Right hindlimb (tissue), 1 donor: ENCODE results near the gene TMEM272.

Experiments used
- DNase-seq: peaks from one replicate; pipeline ENCODE4 v3.0.0-alpha.2; 2018

TMEM272 gene

GRCh38 chr13:51823863-51824262 lies 21.1 kb downstream of the TMEM272 start:
- no peak for DNase-seq

GRCh38 chr13:51823359-51823758 lies 21.6 kb downstream of the TMEM272 start:
- DNase-seq = no peak

DNA sequence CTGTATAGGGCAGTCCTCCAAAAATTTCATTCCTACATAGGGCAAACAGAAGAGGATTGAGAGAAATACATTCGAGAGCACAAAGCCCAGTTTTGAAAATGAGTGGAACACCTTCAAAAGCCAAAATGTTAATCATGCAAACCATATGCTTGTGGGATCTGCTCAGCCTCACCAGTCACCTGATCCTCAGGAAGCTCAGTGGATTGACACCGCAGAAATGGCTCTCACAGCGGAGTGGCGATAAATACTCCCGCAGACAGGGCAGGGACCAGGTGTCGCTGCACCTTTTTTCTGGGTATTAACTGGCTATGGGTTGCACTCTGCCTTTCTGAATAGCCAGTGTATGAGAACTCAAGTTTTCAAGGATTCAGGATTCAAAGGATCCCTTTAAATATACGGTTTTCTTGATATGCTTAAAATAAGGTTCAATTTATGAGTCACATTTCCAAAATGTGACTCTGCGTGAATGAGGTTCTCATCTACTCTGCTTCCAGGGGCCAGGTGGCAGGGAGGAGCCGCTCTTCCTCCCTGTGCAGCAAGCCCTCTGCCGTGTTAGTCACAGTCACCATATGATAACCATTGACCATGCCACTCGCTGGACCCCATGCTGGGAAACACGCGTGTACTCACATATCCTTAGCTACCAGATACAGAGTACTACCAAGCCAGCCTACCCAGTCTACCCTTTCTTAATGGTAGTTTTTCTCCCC lies 22.7 kb downstream of the TMEM272 start:
- no peak for DNase-seq

- no peak for DNase-seq
These were observed 23.4 kb downstream of the TMEM272 start for GRCh38 chr13:51821606-51822005.

GRCh38 chr13:51820016-51820597 lies 24.9 kb downstream of the TMEM272 start:
- no peak for DNase-seq

- DNase-seq = no peak
These were observed 25.4 kb downstream of the TMEM272 start for GRCh38 chr13:51819544-51819943.

DNA sequence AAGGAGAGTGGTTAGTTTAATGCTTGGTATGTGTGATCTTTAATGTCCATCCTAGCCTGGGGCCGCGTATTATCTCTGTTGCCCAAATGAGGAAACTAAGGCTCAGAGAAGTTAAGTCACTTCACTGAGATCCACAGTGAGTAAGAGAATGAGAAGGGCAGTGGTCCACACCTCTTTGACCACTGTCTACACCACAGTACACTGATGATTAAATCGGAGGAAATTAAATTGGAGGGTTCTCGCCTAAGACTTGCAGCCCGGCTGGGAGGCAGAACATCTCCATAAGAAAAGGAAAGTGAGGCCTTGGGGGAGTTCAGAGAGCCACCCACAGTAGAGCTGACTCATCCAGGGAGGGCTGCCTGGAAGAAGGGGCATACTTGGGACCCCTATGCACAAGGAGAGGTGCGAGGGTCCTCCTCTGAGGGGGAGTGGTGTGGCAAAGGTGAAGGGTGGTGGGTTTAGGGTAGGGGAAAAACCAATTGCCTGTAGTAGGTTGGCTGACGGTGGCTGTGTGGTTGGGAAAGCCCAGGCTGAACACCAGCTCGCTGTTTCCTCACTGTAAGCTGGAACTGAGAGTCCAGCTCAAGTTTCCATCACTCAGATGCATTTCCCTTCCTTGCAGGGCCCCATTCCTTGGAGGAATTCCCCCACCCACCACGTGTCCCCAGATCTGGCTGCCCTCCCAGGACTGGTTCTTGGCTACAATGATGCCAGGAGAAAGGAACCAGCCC lies 26.0 kb downstream of the TMEM272 start:
- DNase-seq = no peak

DNA sequence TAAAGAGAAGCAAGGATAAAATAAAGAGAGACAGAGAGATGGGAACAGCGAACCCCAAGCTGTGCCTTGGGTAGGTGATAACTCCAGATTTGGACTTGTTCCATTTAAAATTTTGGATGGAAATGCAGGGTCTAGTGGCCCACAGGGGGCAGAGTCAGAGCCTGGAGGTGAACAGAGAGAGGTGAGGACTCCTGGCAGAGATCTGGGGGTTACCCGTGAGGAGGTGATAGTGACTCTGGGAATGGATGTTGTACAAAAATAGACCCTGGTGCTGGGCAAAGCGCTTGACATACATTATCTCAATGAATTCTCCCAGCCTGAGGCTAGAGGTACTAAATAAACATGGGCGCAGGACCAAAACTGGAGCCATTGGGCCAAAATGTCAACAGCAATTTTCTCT lies 26.7 kb downstream of the TMEM272 start:
- DNase-seq = no peak

DNA sequence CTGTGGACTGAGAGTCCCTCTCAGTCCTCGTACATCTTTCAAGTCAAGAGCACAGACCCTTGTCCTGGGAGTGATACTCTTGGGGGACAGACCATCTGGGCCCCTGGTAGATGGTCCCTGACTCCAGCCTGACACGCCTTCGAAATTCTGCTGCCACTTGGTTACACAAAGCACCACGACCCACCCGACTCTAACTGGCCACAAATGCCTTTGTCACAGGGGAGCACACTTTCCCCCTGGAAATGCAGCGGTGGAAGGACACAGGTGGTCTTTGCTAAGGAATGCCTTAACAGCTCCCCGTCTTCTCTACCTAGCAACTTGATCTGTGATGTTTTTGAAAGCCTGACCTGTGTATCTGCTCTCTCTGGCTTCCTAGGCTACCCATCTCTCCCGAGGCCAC lies 27.3 kb downstream of the TMEM272 start:
- DNase-seq = no peak

DNA sequence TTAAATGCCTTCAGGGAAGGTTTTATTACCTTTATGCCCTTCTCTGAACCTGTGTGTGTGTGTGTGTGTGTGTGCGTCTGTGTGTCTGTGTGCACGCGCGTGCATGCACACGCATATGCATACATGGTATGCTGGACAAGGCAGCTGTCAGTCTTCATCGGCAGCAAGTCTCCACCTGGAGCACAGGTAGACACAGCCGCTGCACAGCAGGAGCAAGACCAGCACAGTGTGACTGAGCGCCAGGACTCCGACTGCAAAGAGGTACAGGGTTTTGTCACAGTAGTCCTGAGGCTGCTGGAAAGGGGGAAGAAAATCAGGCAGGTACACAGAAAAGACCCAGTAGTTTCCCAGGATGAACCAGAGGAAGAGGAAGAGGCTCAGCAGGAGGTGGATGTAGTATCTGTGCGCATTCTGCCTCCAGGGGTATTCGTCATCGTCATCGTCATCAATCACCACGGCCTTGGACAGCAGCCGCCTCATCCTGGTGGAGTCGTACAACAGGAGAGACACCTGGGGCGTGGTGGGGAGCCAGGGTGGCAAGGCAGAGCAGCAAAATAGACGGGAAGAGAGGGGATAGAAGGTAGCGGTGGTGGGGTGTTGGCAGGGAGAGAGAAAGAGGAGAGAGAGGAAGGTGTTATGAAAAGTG lies 28.2 kb downstream of the TMEM272 start:
- DNase-seq = no peak

DNA sequence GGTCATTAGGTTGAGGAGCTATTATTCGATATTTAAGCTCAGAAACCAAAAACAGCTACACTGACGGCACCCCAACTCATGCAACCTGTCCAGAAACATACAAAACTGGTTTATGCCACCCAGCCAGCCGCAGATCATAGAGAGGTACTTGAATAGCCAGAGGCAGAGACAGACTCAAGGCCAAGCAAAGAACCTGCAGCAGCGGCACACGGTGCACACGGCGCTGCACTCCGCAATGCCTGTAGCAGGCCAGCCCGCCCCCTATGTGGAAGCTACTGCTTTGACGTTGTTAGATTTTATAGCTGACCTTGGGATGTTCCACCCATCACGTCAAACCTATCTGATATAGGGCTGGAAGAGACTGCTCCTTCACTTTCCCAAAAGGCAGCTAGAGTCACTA lies 29.1 kb downstream of the TMEM272 start:
- no peak for DNase-seq

- DNase-seq = peak; percentile 61
These were observed 29.9 kb downstream of the TMEM272 start for GRCh38 chr13:51814825-51815650.

DNA sequence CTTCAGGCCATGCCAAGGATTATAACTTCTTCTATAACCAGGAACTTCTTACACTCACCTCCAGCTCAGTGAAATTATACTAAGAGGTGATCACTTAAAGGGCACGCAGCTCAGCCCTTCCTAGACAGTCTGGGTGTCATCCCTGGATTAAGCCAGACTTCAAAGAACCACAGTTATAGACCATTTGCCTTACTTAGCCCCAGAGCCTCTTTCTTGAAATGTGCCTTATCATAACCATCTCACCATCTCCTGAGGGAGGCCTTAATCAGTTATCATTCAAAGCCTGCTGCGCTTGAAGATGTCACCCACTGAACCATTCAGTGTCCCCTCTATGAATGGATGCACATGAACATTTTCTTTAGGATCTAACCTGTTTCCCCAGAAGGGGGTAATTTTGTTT lies 30.9 kb downstream of the TMEM272 start:
- no peak for DNase-seq

GRCh38 chr13:51811920-51812451 lies 33.0 kb downstream of the TMEM272 start:
- no peak for DNase-seq

- no peak for DNase-seq
These were observed 33.9 kb downstream of the TMEM272 start for GRCh38 chr13:51811046-51811445.

DNA sequence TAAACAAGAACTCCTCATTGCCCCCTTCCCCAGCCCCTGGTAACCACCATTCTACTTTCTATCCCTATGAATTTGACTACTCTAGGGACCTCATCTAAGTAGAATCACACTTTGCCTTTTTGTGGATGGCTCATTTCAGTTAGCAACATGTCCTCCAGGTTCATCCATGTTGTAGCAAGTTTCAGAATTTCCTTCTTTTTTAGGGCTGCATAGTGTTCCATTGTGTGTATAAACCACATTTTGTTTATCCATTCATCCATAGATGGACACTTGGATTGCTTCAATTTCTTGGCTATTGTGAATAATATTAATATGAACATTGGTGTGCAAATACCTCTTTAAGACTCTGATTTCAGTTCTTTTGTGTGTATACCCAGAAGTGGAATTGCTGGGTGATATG lies 36.2 kb downstream of the TMEM272 start:
- no peak for DNase-seq

GRCh38 chr13:51807041-51807440 lies 37.9 kb downstream of the TMEM272 start:
- no peak for DNase-seq

GRCh38 chr13:51806566-51806965 lies 38.4 kb downstream of the TMEM272 start:
- peak; percentile 42 for DNase-seq

GRCh38 chr13:51805925-51806324 lies 39.1 kb downstream of the TMEM272 start:
- no peak for DNase-seq

DNA sequence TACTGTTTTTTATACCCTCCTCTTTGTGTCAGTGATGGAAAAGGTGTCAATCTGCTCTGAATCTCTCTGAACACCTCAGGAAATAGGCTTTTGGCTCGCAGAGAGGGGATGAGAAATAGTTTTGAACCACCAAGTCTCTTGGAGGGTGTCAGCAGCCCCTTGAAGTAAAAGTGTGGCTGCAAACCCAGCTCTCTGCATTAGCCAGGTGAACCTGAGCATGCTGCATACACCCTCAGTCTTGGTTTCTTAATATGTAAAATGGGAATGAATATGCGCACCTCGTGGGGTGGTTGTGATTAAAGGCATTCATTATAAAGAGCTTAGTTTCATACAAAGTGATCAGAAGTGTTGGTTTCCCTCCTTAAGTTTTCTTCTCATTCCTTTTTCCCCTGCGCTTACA lies 39.7 kb downstream of the TMEM272 start:
- DNase-seq = no peak

GRCh38 chr13:51804295-51805172 lies 40.4 kb downstream of the TMEM272 start:
- peak; percentile 49 for DNase-seq
